HepG2 (cell line): ENCODE data around the gene MLX. TPM values are rescaled to one million over a fixed set of nuclear protein-coding genes. Genes with fewer than 3 reads are reported as not detected.

Experiments used
- CBX2 ChIP-seq, 2 experiments: fragments of 200-600 bp in 1 of 2; sonication (generic); formaldehyde crosslinking in 1 of 2; IDR thresholded peaks; 2 replicates each; pipeline versions ENCODE4 v1.7.0 to v1.8.1; 2018 to 2022; ENCODE audit warnings: low read depth in 2 of 2, low read length in 1 of 2, mild to moderate bottlenecking in 1 of 2, missing genetic modification reagents in 1 of 2
- CC2D1A ChIP-seq: sonication (generic); formaldehyde crosslinking; IDR thresholded peaks from 2 replicates; pipeline ENCODE4 v1.8.1; 2023; ENCODE audit warnings: mild to moderate bottlenecking, missing genetic modification reagents
- DNMT3B ChIP-seq: conservative IDR thresholded peaks from 2 replicates; pipeline ENCODE4 v1.6.1; 2016; ENCODE audit warnings: missing biosample characterization, control low read depth
- ESRRA ChIP-seq: sonication (generic); formaldehyde crosslinking; IDR thresholded peaks from 2 replicates; pipeline ENCODE4 v1.5.1; 2020; ENCODE audit warnings: mild to moderate bottlenecking, low read depth, missing genetic modification reagents
- FOXA1 ChIP-seq, 2 experiments: fragments of 450-650 bp in 1 of 2; sonication (generic) in 1 of 2; formaldehyde crosslinking in 1 of 2; IDR thresholded peaks; 2 replicates each; pipeline versions ENCODE4 v1.4.0 to v1.6.1; 2016 to 2020; ENCODE audit warnings: missing genetic modification reagents in 1 of 2
- MTF2 ChIP-seq: sonication (generic); formaldehyde crosslinking; IDR thresholded peaks from 2 replicates; pipeline ENCODE4 v1.5.0; 2020; ENCODE audit warnings: missing genetic modification reagents, borderline replicate concordance
- SMYD3 ChIP-seq: sonication (generic); formaldehyde crosslinking; IDR thresholded peaks from 2 replicates; pipeline ENCODE4 v1.8.1; 2023; ENCODE audit warnings: mild to moderate bottlenecking, missing genetic modification reagents
- SNAI1 ChIP-seq: sonication (generic); formaldehyde crosslinking; IDR thresholded peaks from 2 replicates; pipeline ENCODE4 v1.5.0; 2020; ENCODE audit warnings: mild to moderate bottlenecking, missing genetic modification reagents, borderline replicate concordance
- ZFAT ChIP-seq: sonication (generic); formaldehyde crosslinking; conservative IDR thresholded peaks from 2 replicates; pipeline ENCODE4 v1.8.1; 2023; ENCODE audit warnings: missing genetic modification reagents, inconsistent platforms
- ZNF318 ChIP-seq: sonication (generic); formaldehyde crosslinking; IDR thresholded peaks from 2 replicates; pipeline ENCODE4 v1.4.0; 2020; ENCODE audit warnings: mild to moderate bottlenecking, missing genetic modification reagents
- ZNF337 ChIP-seq: sonication (generic); formaldehyde crosslinking; IDR thresholded peaks from 2 replicates; pipeline ENCODE4 v1.5.1; 2020; ENCODE audit warnings: missing genetic modification reagents, low read depth, mild to moderate bottlenecking, borderline replicate concordance
- ZNF557 ChIP-seq: sonication (generic); formaldehyde crosslinking; IDR thresholded peaks from 2 replicates; pipeline ENCODE4 v1.4.0; 2020; ENCODE audit warnings: missing genetic modification reagents
- ZNF75D ChIP-seq: sonication (generic); formaldehyde crosslinking; IDR thresholded peaks from 2 replicates; pipeline ENCODE4 v1.8.1; 2023; ENCODE audit warnings: missing genetic modification reagents, mild to moderate bottlenecking, borderline replicate concordance
- ZNF773 ChIP-seq: sonication (generic); formaldehyde crosslinking; IDR thresholded peaks from 2 replicates; pipeline ENCODE4 v1.4.0; 2020; ENCODE audit warnings: missing genetic modification reagents, borderline replicate concordance
- polyA plus RNA-seq, 8 experiments: library from polyadenylated mRNA; depleted of rRNA in 3 of 8; stranded (reverse) in 7 of 8; unstranded in 1 of 8; fragments of >200 nt; fragmentation: Illumina TruSeq in 4 of 8; extraction: Trizol in 4 of 8; gene quantifications; 2 replicates each; pipeline versions ENCODE4 v1.2.1 to v1.2.3, GENCODE V29; 2011 to 2016; ENCODE audit warnings: low read depth in 4 of 8, missing spikeins in 1 of 8, mixed read lengths in 1 of 8; ENCODE audit not compliant: insufficient read depth in 1 of 8
- total RNA-seq, 5 experiments: library from RNA; depleted of rRNA; stranded (reverse); fragments of >200 nt; fragmentation: Illumina TruSeq; extraction: Trizol; gene quantifications; 2 replicates each; pipeline ENCODE4 v1.2.3, GENCODE V29; 2016; ENCODE audit warnings: low read depth in 1 of 5
- TF ChIP-seq, protein P1 (sequence below): sonication (generic); formaldehyde crosslinking; IDR thresholded peaks from 2 replicates; pipeline ENCODE4 v1.5.0; 2020; ENCODE audit warnings: missing genetic modification reagents
- TF ChIP-seq, protein P2 (sequence below): sonication (generic); formaldehyde crosslinking; IDR thresholded peaks from 2 replicates; pipeline ENCODE4 v1.5.0; 2020; ENCODE audit warnings: missing genetic modification reagents, mild to moderate bottlenecking, borderline replicate concordance
- TF ChIP-seq, protein P3 (sequence below): sonication (generic); formaldehyde crosslinking; IDR thresholded peaks from 2 replicates; pipeline ENCODE4 v1.8.1; 2023; ENCODE audit warnings: mild to moderate bottlenecking, inconsistent platforms, moderate library complexity, missing genetic modification reagents, borderline replicate concordance

The MLX gene
- total and polyA plus RNA-seq, 2 of the 13 experiments (the other 11 are each of a cell fraction or from before 2014, with no cell fraction given), result 38.9 to 74.4 TPM

- no peak for TF ChIP-seq ZNF318 (CRISPR knock-in tag)
- TF ChIP-seq CBX2 (IDR thresholded peaks at IDR 0.05; ENCODE audit: low read depth, low read length), result no peak
- TF ChIP-seq CBX2 (CRISPR knock-in tag; IDR thresholded peaks at IDR 0.05; ENCODE audit: low read depth), result no peak
- 0 out of 2 replicates have a peak, but pooled peaks have one; percentile 19 for TF ChIP-seq SMYD3 (CRISPR knock-in tag)
- peak; percentile 38; the same call in 1 of the 2 replicates for TF ChIP-seq ZNF337
- TF ChIP-seq ZNF557 (CRISPR knock-in tag), result peak; percentile 59; the same call in 1 of the 2 replicates
- TF ChIP-seq ZNF773 (CRISPR knock-in tag), result no peak
- 0 out of 2 replicates have a peak, but pooled peaks have one; percentile 88 for TF ChIP-seq ZNF75D
- TF ChIP-seq, protein P1, sequence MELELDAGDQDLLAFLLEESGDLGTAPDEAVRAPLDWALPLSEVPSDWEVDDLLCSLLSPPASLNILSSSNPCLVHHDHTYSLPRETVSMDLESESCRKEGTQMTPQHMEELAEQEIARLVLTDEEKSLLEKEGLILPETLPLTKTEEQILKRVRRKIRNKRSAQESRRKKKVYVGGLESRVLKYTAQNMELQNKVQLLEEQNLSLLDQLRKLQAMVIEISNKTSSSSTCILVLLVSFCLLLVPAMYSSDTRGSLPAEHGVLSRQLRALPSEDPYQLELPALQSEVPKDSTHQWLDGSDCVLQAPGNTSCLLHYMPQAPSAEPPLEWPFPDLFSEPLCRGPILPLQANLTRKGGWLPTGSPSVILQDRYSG, result peak; percentile 87; the same call in 1 of the 2 replicates
- no peak for TF ChIP-seq MTF2 (CRISPR knock-in tag)
- TF ChIP-seq CC2D1A (CRISPR knock-in tag), result no peak
- no peak for TF ChIP-seq ZFAT
- TF ChIP-seq DNMT3B, result peak; percentile 83
- 0 out of 2 replicates have a peak, but pooled peaks have one; percentile 5 for TF ChIP-seq SNAI1 (CRISPR knock-in tag)
- TF ChIP-seq, protein P2, sequence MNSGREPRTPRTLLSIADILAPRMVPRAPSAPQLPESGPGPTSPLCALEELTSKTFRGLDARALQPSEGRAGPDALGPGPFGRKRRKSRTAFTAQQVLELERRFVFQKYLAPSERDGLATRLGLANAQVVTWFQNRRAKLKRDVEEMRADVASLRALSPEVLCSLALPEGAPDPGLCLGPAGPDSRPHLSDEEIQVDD, result no peak
- TF ChIP-seq ESRRA (CRISPR knock-in tag), result peak; percentile 37; the same call in 1 of the 2 replicates
- TF ChIP-seq, protein P3, sequence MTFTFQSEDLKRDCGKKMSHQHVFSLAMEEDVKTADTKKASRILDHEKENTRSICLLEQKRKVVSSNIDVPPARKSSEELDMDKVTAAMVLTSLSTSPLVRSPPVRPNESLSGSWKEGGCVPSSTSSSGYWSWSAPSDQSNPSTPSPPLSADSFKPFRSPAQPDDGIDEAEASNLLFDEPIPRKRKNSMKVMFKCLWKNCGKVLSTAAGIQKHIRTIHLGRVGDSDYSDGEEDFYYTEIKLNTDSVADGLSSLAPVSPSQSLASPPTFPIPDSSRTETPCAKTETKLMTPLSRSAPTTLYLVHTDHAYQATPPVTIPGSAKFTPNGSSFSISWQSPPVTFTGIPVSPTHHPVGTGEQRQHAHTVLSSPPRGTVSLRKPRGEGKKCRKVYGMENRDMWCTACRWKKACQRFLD (CRISPR knock-in tag), result no peak
- TF ChIP-seq FOXA1 (IDR thresholded peaks at IDR 0.05), result no peak
- TF ChIP-seq FOXA1 (CRISPR knock-in tag; IDR thresholded peaks at IDR 0.05), result peak; percentile 67
Observed at GRCh38 chr17:42541041-42541833, 25.7 kb upstream of the MLX start (continued).
